Suppressor macrophage (primary cell): ENCODE data around the gene KCNN4.

Experiments used
- DNase-seq, 4 experiments: peaks; one replicate each; pipeline ENCODE4 v3.0.0-alpha.2; 2020 to 2022

Gene KCNN4

DNA sequence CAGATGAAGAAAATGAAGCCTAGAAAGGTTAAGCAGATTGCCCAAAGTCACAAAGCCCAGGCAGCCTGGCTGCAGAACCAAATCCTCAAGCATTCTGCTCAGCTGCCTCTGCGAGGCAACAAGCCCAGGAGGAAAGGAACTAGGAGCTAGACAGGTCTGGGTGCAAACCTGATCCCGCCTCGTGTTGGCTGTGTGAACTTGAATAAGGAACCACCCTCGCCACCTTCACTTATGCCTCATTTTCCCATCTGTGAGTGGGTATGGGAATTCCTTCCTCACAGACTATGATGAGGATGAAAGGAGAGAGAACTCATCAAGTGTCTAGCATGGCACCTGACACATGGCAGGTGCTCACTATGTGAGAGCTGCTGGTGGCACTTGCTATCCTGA is 32.6 kb downstream of the KCNN4 start:
- DNase-seq: no peak

DNA sequence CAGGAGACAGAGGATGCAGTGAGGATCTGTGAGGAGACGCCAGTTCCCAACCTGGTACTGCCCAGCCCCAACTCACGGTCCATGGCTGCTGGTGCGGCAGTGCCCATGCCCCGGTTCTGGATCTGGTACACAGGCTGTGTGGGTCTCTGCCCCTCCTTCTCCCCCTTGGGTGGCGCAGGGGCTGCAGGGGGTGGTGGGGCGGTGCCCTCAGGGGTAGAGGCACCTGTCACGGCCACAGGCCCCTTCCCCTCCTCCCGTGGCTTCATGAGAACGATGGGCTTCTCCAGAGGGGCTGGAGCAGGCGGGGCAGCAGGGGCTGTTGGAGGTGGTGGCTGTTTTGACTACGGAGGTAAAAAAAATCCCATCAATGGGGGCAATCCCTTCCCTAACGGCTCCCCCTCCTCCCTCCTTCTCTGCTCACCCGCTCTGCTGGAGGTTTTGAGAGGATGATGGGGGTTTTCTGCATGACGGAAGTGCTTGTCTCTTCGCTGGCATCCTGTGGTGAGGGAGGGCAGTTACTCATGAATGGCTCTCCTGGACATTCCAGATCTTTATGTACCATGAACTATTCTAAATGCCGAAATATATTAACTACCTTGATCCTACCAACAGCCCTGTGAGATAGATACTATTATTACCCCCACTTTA is 33.1 kb downstream of the KCNN4 start:
- no peak for DNase-seq

DNA sequence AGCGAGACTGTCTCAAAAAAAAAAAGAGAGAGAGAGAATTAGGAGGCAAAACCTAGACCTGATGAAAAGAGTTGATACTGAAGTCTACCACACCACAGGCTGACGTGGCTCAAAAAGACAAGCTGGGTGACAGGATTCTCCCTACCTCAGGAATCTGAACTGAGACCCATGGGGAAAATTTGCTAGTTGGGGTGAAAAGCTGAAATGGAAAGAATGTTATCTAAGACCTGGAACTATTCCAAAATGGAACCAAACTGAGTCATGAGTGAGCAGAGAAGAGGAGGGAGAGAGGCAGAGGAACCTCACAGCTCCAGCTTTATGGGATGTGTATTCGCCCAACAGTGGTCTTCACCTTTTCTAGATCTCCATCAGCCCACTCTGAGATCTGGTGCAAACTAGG is 37.7 kb downstream of the KCNN4 start:
- DNase-seq: no peak

DNA sequence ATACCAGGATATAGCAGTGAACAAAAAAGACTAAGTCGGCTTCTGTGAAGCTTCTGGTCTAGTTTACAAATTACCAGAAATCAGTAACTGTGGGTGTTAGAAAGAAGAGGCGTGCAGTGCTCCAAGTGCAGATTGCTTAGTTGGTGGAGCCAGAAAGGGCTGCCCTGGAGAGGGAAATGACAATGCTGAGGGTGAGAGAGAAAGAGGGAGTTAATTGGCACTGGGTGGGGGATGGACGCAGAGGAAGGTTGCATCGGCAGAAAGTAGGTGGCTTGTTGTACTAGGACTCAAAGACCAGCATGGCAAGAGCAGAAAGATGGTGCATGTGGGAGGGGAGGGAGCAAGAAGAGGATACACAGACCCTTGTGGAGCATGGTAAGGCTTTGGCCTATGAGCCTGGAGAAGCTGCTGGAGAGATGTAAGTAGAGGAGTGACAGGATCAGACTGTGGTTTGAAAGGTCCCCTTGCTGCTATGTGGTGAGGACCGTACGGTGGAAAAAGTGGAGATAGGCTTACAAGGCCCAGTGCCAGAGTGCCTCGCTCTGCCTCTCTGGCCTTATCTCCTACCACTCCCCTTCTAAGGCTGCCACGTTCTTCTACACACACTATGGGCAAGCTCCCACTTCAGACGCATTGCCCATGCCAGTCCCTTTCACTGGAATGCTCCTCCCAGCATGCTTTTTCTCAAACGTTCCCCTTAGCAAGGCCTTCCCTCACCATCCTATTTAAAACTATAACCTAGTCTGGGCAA is 39.5 kb downstream of the KCNN4 start:
- no peak for DNase-seq

DNA sequence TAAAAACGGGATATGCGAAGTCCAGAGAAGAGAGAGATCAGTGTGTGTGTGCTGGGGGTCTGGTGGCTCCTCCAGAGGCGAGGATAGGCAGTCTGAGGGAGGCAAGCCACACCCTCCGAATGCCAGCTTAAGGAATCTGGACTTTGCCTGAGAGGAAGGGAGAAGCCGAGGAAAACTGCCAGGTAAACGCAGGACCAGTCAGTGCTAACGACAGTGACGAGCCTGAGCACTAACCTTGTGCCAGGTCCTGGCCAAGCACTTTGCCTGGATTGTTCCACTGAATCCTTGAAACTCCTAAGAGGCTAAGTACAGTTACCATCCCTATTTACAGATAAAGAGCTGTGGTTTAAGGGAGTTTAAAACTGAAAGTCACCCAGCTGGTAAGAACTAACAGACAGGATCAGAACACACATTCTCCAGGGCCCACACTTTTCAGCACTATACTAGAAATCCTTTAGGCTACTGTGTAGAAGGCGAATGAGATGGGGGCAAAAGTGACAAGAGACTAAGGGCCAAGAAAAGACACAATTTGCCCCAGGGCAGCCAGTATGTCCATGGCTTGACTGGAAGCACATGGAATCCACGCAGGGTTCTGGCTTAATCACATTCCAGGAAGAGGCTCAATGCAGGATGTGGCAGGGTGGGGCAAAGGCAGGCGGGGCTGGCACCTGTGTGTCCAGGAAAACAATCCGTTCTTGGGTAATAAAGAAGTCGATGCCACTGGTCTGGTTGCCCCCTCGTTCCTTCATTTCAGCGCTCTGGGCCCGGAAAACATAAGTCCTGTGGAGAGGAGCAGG is 41.1 kb downstream of the KCNN4 start:
- no peak for DNase-seq

DNA sequence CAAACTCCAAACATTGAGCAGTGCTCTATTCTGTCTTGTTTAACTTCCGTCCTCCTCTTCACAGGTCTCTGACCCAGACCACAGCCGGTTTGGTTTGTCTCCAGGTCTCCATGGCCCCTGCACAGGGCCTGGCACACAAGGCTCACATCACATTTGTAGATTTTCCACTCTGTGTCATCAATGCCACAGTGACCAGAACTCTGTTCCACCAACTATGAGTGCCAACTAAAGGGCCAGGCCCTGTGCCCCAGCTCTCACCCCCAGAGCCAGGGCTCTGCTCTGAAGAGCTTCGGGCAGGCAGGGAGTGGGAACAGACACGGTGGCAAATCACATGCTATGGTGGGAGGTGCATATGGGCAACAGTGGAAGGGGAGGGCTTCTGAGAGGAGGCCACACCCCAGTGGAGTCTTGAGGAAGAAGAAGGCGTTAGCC is 42.0 kb downstream of the KCNN4 start:
- DNase-seq: peak; percentile 46 to 78 (median 70)

DNA sequence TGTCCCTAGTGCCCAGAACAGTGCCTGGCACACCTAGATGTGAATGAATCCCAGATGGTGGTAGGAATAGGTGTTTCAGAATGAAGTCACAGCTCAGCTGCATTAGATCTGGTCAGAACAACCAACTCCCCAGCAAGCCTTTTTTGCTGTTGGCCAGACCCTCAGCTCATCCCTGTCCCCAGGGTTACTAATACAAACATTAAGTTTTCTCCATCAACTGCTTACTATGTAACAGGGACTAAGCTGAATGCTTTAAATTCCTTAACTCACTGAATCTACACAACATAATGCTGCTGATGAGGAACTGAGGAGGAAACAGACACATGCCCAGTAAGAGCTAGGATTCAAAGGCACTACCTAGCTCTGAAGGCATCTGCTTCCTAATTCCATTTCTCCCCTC is 44.8 kb downstream of the KCNN4 start:
- no peak for DNase-seq

DNA sequence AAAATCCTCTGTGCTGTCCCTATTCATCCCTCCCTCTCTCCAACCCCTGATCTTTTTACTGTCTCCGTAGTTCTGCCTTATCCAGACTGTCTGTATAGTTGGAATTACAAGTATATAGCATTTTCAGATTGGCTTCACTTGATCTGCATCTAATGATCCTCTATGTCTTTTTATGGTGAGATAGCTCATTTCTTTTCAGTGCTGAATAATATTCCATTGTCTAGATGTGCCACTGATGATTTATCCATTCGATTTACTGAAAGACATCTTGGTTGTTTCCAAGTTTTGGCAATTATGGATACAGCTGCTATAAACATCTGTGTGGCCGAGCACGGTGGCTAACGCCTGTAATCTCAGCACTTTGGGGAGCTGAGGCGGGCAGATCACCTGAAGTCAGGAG is 45.8 kb downstream of the KCNN4 start:
- no peak for DNase-seq

DNA sequence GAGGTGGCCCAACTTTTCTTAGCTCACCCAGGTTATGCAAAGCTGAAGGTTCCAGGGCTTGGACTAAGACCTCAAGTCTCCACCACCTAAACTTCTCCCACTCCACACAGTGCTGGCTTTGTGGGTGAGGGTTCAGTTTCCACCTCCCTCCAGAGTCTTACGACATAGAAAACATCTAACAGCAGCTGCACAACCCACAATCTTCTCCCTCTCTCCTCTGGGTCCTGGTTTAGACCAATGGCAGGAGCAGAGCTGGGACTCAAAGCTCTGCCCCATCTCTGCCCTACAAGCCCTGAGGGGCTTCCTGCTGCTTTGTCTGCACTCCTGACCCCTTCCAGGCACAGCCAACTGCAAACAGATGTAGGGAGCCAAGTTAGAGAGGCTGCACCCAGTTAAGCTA is 48.9 kb downstream of the KCNN4 start:
- DNase-seq: peak in 3 of 4 experiments; percentile 39 to 50 (median 45)

DNA sequence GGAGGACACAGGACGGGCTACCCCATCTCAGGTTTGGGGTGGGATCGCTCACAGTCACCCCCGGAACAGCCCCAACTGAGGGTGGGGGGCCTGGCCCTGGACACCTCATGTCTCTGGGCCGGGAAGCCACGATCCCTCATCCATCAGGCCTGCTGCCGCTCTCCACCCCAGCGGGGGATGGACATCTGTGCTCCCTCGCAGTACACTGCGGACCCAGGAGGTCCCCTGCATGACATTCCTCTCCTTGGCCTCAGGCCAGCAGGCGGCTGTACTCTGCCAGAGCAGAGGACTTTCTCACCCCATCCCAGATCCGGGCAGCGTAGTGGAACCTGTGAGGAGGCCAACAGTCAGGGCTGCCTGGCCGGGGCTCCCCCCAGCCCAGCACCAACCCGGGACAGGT is 49.4 kb downstream of the KCNN4 start:
- no peak for DNase-seq

DNA sequence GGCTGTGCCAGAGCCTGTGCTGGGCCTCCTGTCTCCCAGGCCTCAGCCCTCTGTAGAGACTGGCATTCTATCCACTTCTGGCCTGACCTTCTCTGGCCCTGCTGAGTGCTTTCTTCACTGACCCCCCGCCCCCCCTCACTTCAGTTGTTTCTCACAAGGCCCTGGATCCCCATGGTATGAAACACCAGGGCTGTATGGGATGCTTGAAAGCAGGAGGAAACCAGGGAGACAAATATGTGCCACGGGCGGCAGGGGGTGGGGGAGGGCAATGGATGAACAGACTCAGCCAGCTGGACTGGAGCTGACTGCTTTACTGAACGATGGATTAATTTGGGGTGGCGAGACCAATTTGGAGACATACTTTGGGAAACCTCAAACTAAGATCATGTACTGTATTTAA is 50.9 kb downstream of the KCNN4 start:
- DNase-seq: no peak

DNA sequence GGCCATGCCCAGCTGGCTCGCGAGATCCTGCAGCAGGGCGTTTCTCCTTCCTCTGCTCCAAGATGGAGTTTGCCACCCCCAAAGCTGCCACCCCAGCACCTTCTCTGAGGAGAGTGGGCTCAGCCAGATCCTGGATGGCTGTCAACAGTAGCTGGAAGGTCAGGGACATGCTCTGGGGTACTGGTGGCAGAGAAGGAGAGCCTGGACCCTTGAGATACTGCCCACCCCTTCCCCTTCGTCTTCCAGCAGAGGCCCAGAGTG is 53.2 kb downstream of the KCNN4 start:
- DNase-seq: no peak

DNA sequence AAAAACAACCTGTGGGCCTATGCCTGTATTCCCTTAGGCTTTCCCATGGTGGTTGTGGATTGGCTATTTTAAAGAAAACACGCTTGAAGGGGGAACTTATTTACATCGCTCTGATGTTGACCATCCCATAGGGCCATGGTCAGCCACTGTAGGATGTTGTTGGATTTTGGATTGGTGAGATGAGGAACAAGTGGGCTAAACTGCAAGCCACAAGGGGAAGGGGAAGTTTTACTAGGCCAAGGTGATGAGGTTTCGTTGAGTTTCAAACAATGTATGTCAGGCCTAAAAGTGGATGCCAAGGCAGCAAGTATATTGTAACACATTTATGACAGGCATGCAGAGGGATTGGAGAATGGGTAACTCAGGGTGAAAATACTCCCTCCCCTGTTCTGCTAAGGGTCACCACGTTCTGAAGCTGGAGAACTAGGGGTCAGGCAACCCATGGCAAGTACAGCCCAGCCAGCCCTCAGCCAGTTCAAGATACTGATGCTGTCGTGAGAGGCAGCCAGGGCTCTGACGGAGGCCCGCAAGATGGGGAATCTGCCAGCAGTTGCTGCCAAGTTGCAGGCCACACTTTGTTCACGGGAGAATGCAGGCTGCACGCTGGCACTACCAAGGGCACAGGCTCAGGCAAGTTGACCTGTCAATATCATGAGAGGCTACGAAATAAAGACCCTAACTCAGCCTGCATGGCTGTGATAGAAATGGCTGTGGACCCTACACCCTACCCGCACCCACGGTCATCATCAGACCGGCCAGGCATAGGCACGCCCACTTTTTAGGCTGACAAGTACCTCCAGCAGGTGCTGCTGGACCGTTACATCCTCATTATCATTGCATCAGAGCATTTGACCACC is 53.8 kb downstream of the KCNN4 start:
- peak; percentile 39 to 58 (median 50) for DNase-seq

DNA sequence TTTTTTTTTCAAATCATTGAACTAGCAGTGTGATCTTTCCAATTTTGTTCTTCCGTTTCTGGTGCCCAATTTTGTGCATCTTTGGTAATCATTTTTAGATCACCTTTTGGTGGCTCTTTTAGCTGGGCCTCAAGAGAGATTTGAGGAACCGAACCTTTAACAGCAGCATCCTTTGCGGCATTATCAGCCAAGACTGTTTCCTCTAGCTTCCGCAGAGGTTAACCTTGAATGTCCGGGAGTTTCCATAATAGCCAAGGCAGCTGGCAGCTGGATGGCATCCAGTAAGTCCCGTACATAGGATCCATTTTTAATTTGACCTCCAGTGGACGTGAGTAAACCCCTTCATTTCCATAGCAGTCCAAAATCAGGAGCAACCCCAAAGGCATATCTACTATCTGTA is 55.3 kb downstream of the KCNN4 start:
- peak; percentile 33 to 52 (median 50) for DNase-seq

DNA sequence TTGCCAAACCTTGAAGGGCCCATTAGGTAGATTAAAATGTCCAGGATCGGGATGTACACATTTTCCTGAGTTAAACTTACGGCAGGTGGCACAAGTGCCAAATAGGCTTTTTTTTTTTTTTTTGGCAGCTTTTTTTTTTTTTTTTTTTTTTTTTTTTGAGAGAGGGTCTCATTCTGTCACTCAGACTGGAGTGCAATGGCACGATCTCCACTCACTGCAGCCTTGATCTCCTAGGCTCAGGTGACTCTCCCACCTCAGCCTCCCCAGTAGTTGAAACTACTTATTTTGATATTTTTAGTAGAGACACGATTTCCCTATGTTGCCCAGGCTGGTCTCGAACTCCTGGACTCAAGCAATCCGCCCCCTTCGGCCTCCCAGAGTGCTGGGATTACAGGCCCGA is 55.9 kb downstream of the KCNN4 start:
- no peak for DNase-seq

DNA sequence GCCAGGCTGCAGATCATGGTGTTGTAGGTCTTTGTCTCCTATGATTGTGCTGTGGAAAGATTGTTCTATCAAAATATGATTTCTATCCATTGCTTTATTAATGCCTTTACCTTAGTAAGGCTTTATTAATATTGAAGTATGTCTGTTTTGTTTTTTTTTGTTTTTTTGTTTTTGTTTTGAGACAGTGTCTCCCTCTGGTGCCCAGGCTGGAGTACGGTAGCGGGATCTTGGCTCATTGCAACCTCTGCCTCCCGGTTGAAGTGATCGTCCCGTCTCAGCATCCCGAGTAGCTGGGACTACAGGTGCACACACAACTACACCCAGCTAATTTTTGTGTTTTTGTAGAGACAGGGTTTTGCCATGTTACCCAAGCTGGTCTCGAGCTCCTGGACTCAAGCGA is 57.2 kb downstream of the KCNN4 start:
- peak; percentile 30 to 63 (median 54) for DNase-seq

DNA sequence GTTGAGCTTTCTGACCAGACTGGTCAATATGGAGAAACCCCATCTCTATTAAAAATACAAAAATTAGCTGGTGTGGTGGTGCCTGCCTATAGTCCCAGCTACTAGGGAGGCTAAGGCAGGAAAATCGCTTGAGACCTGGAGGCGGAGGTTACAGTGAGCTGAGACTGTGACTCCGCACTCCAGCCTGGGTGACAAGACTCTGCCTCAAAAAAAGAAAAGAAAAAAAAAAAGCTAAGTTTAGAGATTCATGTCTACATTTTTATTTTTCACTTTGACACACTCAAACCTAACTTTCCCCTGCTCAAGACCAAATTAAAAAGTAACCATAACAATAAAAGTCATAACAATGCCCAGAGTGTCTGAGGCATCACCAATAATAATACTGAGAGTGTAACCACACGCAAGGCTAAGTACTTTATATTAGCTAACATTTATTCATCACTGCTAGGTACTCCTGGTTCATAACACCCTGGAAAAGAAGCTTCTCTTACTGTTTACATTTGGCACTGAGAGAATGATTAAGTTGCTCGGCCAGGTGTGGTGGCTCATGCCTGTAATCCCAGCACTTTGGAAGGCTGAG is 59.2 kb downstream of the KCNN4 start:
- no peak for DNase-seq

DNA sequence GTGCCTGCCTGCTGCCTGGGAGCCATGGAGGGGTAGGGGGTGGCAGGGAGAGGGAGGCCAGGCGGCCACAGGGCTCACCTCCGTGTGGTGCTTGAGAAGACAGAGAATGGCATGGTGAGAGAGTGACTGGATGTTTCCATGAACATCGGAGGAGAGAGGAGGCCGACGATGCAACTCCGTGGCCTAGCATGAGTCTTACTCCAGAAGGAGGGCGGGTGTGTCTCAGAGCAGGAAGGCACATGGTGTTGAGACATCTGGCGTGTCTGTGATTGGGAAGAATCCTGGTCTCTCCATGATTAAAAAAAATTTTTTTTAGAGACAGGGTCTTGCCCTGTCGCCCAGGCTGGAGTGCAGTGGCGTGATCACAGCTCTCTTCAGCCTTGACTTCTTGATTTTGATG is 59.8 kb downstream of the KCNN4 start:
- peak; percentile 20 to 61 (median 50) for DNase-seq

DNA sequence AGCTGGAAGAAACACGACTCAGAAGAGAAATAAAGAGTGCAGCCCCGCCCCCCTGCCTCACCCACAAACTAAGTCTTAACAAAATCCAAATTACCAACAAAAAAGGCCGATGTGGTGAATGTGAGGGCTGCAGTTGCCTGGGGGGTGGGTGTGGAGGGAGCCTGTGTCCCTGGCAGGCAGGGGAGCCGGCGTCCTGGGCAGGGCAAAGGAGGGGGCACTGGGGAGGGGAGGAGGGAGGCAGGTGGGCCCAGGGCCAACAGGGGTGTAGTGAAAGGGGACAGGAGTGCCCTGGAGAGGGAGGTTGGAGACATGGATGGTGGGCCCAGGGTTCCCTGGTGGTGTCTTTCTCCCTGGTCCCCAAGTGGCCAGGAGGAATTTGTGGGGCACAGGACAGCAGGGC is 60.9 kb downstream of the KCNN4 start:
- DNase-seq: no peak

DNA sequence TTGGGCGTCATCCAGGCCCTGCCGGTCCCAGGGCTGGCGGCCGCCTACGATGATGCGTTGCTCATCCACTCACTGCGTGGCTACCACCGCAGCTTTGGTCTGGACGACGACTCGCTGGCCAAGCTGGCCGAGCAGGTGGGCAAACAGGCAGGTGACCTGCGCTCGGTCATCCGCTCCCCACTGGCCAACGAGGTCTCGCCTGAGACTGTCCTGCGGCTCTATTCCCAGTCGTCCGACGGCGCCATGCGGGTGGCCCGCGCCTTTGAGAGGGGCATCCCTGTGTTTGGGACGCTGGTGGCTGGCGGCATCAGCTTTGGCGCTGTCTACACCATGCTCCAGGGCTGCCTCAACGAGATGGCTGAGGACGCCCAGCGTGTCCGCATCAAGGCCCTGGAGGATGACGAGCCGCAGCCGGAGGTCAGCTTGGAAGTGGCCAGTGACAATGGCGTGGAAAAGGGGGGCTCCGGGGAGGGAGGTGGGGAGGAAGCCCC is 61.4 kb downstream of the KCNN4 start:
- DNase-seq: no peak

DNA sequence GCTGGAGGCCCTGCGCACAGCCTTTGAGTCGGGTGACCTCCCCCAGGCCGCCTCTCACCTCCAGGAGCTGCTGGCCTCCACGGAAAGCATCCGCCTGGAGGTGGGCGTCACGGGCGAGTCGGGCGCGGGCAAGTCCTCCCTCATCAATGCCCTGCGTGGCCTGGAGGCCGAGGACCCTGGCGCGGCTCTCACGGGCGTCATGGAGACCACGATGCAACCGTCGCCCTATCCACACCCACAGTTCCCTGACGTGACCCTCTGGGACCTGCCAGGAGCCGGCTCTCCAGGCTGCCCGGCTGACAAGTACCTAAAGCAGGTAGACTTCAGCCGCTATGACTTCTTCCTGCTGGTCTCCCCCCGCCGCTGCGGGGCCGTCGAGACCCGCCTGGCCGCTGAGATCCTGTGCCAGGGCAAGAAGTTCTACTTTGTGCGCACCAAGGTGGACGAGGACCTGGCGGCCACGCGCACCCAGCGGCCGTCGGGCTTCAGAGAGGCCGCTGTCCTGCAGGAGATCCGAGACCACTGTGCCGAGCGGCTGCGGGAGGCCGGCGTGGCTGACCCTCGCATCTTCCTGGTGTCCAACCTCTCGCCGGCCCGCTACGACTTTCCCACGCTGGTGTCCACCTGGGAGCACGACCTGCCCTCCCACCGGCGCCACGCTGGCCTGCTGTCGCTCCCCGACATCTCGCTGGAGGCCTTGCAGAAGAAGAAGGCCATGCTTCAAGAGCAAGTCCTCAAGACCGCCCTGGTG is 62.0 kb downstream of the KCNN4 start:
- no peak for DNase-seq
